H9 (cell line): ENCODE results near the gene PYDC1. TPM values are rescaled to one million over a fixed set of nuclear protein-coding genes. Genes with fewer than 3 reads are reported as not detected.

Experiments used
- DNase-seq: peaks from one replicate; pipeline ENCODE4 v3.0.0-alpha.2; 2017
- H2AFZ ChIP-seq: one replicate; pipeline ENCODE4 v1.6.1; 2013; ENCODE audit warnings: mild to moderate bottlenecking, low read length, control low read depth, moderate library complexity
- H2AK5ac ChIP-seq: 2 replicates; pipeline ENCODE4 v1.6.1; 2013; ENCODE audit warnings: low read length, control low read depth, mixed read lengths; ENCODE audit not compliant: insufficient read length
- H2BK120ac ChIP-seq: one replicate; pipeline ENCODE4 v1.6.1; 2013; ENCODE audit warnings: low read depth, mild to moderate bottlenecking, low read length, control low read depth, inconsistent platforms; ENCODE audit not compliant: poor library complexity, severe bottlenecking
- H2BK12ac ChIP-seq: 2 replicates; pipeline ENCODE4 v1.6.1; 2013; ENCODE audit warnings: low read length, control low read depth, mixed read lengths, low read depth; ENCODE audit not compliant: insufficient read length
- H2BK15ac ChIP-seq: 2 replicates; pipeline ENCODE4 v1.6.1; 2013; ENCODE audit warnings: low read depth, low read length, control low read depth
- H2BK20ac ChIP-seq: one replicate; pipeline ENCODE4 v1.6.1; 2013; ENCODE audit warnings: low read depth, mild to moderate bottlenecking, low read length, control low read depth, inconsistent platforms; ENCODE audit not compliant: poor library complexity, severe bottlenecking
- H2BK5ac ChIP-seq: 2 replicates; pipeline ENCODE4 v1.6.1; 2013; ENCODE audit warnings: low read length, control low read depth, mixed read lengths; ENCODE audit not compliant: insufficient read length
- H3K14ac ChIP-seq: 2 replicates; pipeline ENCODE4 v1.6.1; 2013; ENCODE audit warnings: low read length, control low read depth; ENCODE audit not compliant: insufficient read depth
- H3K18ac ChIP-seq: 2 replicates; pipeline ENCODE4 v1.6.1; 2013; ENCODE audit warnings: low read depth, mild to moderate bottlenecking, mixed read lengths, low read length, control low read depth; ENCODE audit not compliant: insufficient read length
- H3K23ac ChIP-seq: 2 replicates; pipeline ENCODE4 v1.6.1; 2013; ENCODE audit warnings: low read length, control low read depth, mixed read lengths, low read depth; ENCODE audit not compliant: insufficient read length
- H3K23me2 ChIP-seq: 2 replicates; pipeline ENCODE4 v1.6.1; 2013; ENCODE audit warnings: low read depth, mild to moderate bottlenecking, mixed read lengths, low read length, control low read depth; ENCODE audit not compliant: insufficient read length, poor library complexity, severe bottlenecking
- H3K27ac ChIP-seq: 2 replicates; pipeline ENCODE4 v1.5.1; 2013; ENCODE audit warnings: low read length, control low read depth, mixed read lengths, low read depth; ENCODE audit not compliant: insufficient read length
- H3K27me3 ChIP-seq: 2 replicates; pipeline ENCODE4 v1.6.1; 2013; ENCODE audit warnings: low read length, control low read depth, inconsistent platforms; ENCODE audit not compliant: insufficient read depth
- H3K4ac ChIP-seq: 2 replicates; pipeline ENCODE4 v1.6.1; 2013; ENCODE audit warnings: low read depth, mild to moderate bottlenecking, control low read depth, inconsistent platforms, low read length, moderate library complexity
- H3K4me1 ChIP-seq: 2 replicates; pipeline ENCODE4 v1.6.1; 2013; ENCODE audit warnings: low read length, control low read depth, inconsistent platforms; ENCODE audit not compliant: insufficient read depth
- H3K4me2 ChIP-seq: 2 replicates; pipeline ENCODE4 v1.6.1; 2013; ENCODE audit warnings: low read length, control low read depth, mixed read lengths; ENCODE audit not compliant: insufficient read length, insufficient read depth
- H3K56ac ChIP-seq: 2 replicates; pipeline ENCODE4 v1.6.1; 2013; ENCODE audit warnings: low read depth, mild to moderate bottlenecking, mixed read lengths, low read length, control low read depth; ENCODE audit not compliant: insufficient read length
- H3K79me1 ChIP-seq: 2 replicates; pipeline ENCODE4 v1.6.1; 2013; ENCODE audit warnings: low read depth, mild to moderate bottlenecking, moderate library complexity, low read length, control low read depth, inconsistent platforms; ENCODE audit not compliant: insufficient read depth, poor library complexity, severe bottlenecking
- H3K79me2 ChIP-seq: 2 replicates; pipeline ENCODE4 v1.6.1; 2013; ENCODE audit warnings: low read length, control low read depth, inconsistent platforms; ENCODE audit not compliant: insufficient read depth
- H3K9ac ChIP-seq: 2 replicates; pipeline ENCODE4 v1.6.1; 2013; ENCODE audit warnings: low read length, control low read depth, mixed read lengths; ENCODE audit not compliant: insufficient read length; ENCODE audit errors: extremely low read depth
- H3K9me3 ChIP-seq: one replicate; pipeline ENCODE4 v1.6.1; 2013; ENCODE audit warnings: low read depth, low read length, inconsistent platforms; ENCODE audit not compliant: control insufficient read depth
- H3T11ph ChIP-seq: one replicate; pipeline ENCODE4 v1.6.1; 2013; ENCODE audit warnings: mild to moderate bottlenecking, low read length, control low read depth, inconsistent platforms
- H4K20me1 ChIP-seq: one replicate; pipeline ENCODE4 v1.6.1; 2013; ENCODE audit not compliant: control insufficient read depth, insufficient read length, insufficient read depth
- H4K5ac ChIP-seq: 2 replicates; pipeline ENCODE4 v1.6.1; 2013; ENCODE audit warnings: low read depth, mild to moderate bottlenecking, mixed read lengths, low read length, control low read depth; ENCODE audit not compliant: insufficient read length
- H4K8ac ChIP-seq: replicated peaks from 2 replicates; pipeline ENCODE4 v1.6.1; 2013; ENCODE audit warnings: low read length, control low read depth, mixed read lengths, low read depth; ENCODE audit not compliant: insufficient read length
- H4K91ac ChIP-seq: 2 replicates; pipeline ENCODE4 v1.6.1; 2013; ENCODE audit warnings: low read depth, mild to moderate bottlenecking, moderate library complexity, mixed read lengths, low read length, control low read depth; ENCODE audit not compliant: insufficient read length
- H3K27ac Mint-ChIP-seq, 3 experiments: 2 replicates in 2 of 3; 3 replicates in 1 of 3; pipeline ENCODE4 v1.8.0; 2020 to 2021; ENCODE audit warnings: mixed read lengths in 3 of 3, mild to moderate bottlenecking in 1 of 3, moderate library complexity in 1 of 3
- H3K27me3 Mint-ChIP-seq: 2 replicates; pipeline ENCODE4 v1.8.0; 2021; ENCODE audit warnings: low read depth, mild to moderate bottlenecking, moderate library complexity, mixed read lengths
- H3K36me3 Mint-ChIP-seq, 3 experiments: 2 replicates in 2 of 3; 3 replicates in 1 of 3; pipeline ENCODE4 v1.8.0; 2020 to 2021; ENCODE audit warnings: low read depth in 3 of 3, mixed read lengths in 3 of 3; ENCODE audit not compliant: insufficient read depth in 1 of 3
- H3K4me1 Mint-ChIP-seq, 2 experiments: 2 replicates each; pipeline ENCODE4 v1.8.0; 2020; ENCODE audit warnings: mixed read lengths in 2 of 2
- H3K4me3 Mint-ChIP-seq, 2 experiments: 2 replicates in 1 of 2; 3 replicates in 1 of 2; pipeline ENCODE4 v1.8.0; 2020 to 2021; ENCODE audit warnings: mild to moderate bottlenecking in 2 of 2, mixed read lengths in 2 of 2, moderate library complexity in 1 of 2
- H3K9me3 Mint-ChIP-seq, 2 experiments: 2 replicates in 1 of 2; 3 replicates in 1 of 2; pipeline ENCODE4 v1.8.0; 2020; ENCODE audit warnings: mild to moderate bottlenecking in 2 of 2, mixed read lengths in 2 of 2, moderate library complexity in 1 of 2
- CTCF ChIP-seq: fragments of 200-600 bp; sonication (generic); conservative IDR thresholded peaks from 3 replicates; pipeline ENCODE4 v1.8.0; 2021; ENCODE audit warnings: antibody characterized with exemption, mild to moderate bottlenecking
- WGBS: extraction: QIAGEN DNeasy Blood & Tissue Kit; methylation state at CpG from one replicate; pipeline ENCODE4 v1.1.7; 2013; ENCODE audit warnings: missing lambda C conversion rate, low lambda C conversion rate, mixed read lengths; ENCODE audit not compliant: insufficient read length; ENCODE audit errors: extremely low coverage; 5-methylcytosine and 5-hydroxymethylcytosine counted together
- total RNA-seq: library from RNA; stranded (reverse); gene quantifications from 2 replicates; pipeline ENCODE4 v1.2.1, GENCODE V29; 2021

PYDC1 gene
- total RNA-seq, 1 experiment from 2014 or later, result 0.70 TPM

GRCh38 chr16:31251435-31251834, 34.5 kb upstream of the PYDC1 start:
- H3K18ac ChIP-seq, result no peak overlapping the region
- H3K79me1 ChIP-seq, result no peaks in the 10 kb centered on the region
- no peak overlapping the region for H2AFZ ChIP-seq
- H3K14ac ChIP-seq, result no peak overlapping the region
- no peaks in the 10 kb centered on the region for H3K27me3 Mint-ChIP-seq
- no peak overlapping the region for H2BK12ac ChIP-seq
- no peaks in the 10 kb centered on the region for H3K23me2 ChIP-seq
- no peak overlapping the region for H3K23ac ChIP-seq
- H3K79me2 ChIP-seq, result no peaks in the 10 kb centered on the region
- no peak overlapping the region for H4K8ac ChIP-seq
- no peaks in the 10 kb centered on the region for H3K36me3 Mint-ChIP-seq
- H3T11ph ChIP-seq, result no peak overlapping the region
- H3K9ac ChIP-seq, result no peak overlapping the region
- H3K56ac ChIP-seq, result no peak overlapping the region
- H3K4me3 Mint-ChIP-seq, result no peak overlapping the region
- TF ChIP-seq CTCF, result no peak
- no peak overlapping the region for H2BK5ac ChIP-seq
- no peak overlapping the region for H2BK120ac ChIP-seq
- H3K27ac ChIP-seq, result no peak overlapping the region
- no CpG with 5 or more reads among the region's 5 CpGs for WGBS
- no peak overlapping the region for H3K4ac ChIP-seq
- no peak overlapping the region for H3K4me2 ChIP-seq
- no peaks in the 10 kb centered on the region for H3K9me3 ChIP-seq
- no peaks in the 10 kb centered on the region for H3K27me3 ChIP-seq
- H4K5ac ChIP-seq, result no peak overlapping the region
- H3K4me1 ChIP-seq, result peaks cover 4% of the 10 kb centered on the region; the same call in 1 of the 2 replicates
- H3K27ac Mint-ChIP-seq, result no peak overlapping the region
- no peak overlapping the region for H4K91ac ChIP-seq
- H2BK15ac ChIP-seq, result no peak overlapping the region
- H3K4me1 Mint-ChIP-seq, result peaks cover 21 to 28% of the 10 kb centered on the region in 2 experiments
- no peak overlapping the region for H2BK20ac ChIP-seq
- DNase-seq, result no peak
- no peak overlapping the region for H2AK5ac ChIP-seq
- no peaks in the 10 kb centered on the region for H3K9me3 Mint-ChIP-seq
- no peaks in the 10 kb centered on the region for H4K20me1 ChIP-seq
